GM21447 (cell line): ENCODE data around the gene PCNX3.
A peak's percentile ranks its signal among the peaks of the same experiment; 100 is the strongest.

Source experiments
- ATAC-seq: cut with Tn5 transposase; IDR thresholded peaks from one replicate; pipeline ENCODE4 v1.9.1; 2021; ENCODE audit not compliant: unreplicated experiment

PCNX3 gene

DNA sequence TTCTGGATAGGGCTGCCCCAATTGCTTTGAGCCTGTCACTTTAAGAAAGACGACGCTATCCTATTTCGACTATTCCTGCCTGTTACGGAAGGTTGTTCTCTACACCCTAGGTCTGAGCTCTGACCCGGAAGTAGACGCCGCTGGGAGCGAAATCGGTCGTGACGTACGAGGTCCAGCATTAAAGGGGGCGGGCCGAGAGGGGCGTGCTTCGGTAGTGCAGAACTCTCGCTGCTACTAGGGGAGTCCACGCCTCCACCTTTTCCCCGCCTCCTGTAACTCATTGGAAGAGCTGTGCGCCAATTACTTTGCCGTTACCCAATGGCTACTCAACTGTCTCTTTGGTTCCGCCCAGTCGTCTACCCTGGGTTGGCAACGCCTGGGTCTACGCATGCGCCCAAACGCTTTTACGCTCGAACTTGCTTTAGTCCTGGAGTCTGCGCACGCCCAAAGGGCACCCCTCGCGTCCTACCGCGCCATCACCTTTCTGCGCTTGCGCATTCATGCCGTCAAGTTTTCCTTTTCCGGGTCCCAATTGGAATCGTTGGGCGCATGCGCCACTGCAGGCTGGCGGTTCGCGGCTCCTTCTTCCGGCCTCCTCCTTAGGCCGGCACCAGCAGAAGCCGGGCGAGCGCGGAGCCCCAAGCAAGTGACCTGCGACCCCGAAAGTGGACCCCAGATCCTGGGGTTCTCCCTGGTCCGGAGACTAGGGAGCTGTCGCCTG lies at the start of gene PCNX3:
TSS of gene PCNX3 (plus strand) at position 548 of the 721 bp plus-strand sequence. CDS start 536 bp downstream, outside the sequence.
- peak; percentile 81 for ATAC-seq

DNA sequence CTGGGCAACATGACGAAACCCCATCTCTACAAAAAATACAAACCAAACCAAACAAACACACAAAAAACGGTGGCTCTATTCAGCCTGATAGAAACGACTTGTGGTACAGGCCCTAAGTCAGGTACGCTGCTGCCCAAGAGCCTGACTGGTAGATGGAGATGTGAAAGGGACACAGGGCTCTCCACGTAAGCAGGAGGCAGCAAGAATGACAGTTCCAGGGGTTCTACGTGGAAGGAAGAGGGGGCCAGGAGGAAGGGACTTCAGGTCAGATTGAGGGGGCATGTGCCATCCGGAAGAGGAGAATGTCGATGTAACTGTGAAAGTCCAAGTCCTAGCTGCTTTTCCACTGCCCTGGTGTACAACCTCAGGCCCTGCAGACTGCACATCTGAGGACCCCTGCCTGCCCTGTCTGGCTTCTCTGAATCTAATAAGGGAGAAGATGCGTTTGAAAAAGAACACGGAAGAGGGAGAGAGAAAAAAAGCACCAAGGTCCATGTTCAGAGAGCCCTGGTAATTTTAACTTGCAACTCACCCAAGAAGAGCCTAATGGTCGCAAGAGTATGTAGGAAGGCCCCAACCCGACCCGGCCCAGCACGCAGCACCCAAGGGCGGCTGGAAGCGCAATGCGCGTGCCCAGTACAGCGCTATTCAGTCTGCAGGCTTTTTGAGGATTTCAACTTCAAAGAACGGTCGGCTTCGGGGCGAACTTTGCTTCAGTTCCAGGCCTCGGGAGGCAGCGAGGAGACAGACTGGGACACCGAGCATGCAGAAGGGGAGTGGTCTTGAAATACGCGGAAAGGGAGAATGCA lies 46.2 kb upstream of the PCNX3 start:
- no peak for ATAC-seq

DNA sequence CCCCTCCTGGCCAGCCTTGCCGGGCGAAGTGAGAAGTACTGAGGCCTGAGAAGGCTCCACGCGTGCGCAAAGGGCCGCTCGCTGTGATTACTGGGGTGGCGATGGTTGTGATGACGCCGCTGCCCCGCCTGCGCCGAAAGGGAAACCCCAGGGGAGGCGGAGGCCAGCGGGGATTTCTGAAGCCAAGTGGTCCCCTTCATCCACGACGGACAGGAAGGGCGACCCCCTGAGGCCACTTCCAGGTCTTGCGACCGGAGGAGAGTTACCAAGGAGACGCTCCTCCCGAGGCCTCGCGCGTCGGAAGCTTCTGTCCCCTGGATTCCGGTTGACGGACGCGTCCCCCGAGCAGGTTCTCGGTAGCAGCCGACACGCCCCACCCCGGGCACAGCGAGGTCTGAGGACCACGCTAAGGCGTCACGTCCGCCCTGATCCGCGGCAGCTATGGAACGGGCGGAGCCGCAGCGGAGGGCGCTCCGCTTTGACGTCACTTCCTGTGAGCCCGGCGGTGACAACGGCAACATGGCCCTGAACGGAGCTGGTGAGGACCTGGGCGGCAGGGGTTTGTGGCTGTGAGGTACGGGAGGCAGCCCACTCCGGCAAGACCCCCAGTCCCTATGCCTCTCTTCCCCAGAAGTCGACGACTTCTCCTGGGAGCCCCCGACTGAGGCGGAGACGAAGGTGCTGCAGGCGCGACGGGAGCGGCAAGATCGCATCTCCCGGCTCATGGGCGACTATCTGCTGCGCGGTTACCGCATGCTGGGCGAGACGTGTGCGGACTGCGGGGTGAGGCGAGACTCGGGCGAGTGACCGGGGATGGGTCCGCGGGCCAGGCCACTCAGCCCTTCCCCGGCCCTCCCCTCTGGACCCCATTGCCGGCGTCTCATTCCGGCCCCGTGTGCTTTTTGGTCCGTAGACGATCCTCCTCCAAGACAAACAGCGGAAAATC lies 45.3 kb upstream of the PCNX3 start, which contains the start of gene ZNRD2:
TSS of gene ZNRD2 (plus strand) at position 505 of the 946 bp plus-strand sequence. CDS start at position 520, 15 bp downstream.
- peak; percentile 59 for ATAC-seq

DNA sequence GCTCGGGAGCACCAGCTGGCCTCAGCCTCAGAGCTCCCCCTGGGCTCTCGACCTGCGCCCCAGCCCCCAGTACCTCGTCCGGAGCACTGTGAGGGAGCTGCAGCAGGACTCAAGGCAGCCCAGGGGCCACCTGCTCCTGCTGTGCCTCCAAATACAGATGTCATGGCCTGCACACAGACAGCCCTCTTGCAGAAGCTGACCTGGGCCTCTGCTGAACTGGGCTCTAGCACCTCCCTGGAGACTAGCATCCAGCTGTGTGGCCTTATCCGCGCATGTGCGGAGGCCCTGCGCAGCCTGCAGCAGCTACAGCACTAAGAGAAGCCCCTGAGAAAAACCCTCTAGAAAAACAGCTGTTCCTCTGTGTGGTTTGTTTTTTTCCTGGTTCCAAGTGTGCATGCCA lies 44.2 kb upstream of the PCNX3 start:
- ATAC-seq: no peak

DNA sequence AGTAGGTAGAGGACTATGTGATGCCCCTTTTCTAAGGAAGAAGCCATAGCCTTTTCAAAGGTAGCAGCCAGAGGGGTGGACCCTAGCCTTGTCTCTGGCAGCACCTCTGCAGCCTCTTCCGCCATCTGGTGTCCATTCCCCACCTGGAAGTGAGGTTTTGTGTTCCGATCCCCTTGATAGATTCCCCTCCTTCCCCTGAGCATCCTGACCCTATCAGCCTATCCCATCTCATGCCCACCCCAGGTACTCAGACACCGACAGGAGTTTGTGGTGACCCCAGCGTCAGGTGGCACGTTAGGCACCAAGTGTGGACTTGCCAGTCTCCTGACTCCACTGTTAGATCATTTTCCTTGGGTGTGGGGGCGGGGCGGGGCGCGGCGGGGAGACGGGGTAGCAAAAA lies 43.6 kb upstream of the PCNX3 start:
- no peak for ATAC-seq

DNA sequence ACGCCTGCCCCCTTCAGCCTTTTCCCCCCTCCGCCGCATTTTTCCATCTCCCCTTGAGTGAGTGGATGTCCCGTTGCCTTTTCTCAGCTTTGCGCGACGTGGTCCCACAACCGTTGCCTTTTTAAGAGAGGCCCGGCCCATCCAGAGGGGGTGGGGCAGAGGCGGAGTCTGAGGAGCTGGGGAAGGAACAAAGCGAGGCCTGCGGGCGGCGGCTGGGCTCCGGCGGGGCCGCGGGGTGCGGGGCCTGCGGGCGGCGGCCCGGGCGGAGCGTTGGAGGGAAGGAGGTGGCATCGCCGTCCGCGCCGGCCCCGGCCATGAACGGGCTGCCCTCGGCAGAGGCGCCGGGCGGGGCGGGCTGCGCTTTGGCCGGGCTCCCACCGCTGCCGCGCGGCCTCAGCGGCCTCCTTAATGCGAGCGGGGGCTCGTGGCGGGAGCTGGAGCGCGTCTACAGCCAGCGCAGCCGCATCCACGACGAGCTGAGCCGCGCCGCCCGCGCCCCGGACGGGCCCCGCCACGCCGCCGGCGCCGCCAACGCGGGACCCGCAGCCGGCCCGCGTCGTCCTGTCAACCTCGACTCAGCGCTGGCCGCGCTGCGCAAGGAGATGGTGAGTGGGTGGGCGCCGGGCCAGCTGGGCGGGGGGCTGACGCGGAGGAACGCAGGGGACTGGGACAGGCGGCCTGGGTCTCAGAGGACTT lies 43.1 kb upstream of the PCNX3 start, which contains the start of gene FAM89B:
TSS of gene FAM89B (plus strand) at position 183 of the 696 bp plus-strand sequence. CDS start at position 315, 132 bp downstream.
- no peak for ATAC-seq

DNA sequence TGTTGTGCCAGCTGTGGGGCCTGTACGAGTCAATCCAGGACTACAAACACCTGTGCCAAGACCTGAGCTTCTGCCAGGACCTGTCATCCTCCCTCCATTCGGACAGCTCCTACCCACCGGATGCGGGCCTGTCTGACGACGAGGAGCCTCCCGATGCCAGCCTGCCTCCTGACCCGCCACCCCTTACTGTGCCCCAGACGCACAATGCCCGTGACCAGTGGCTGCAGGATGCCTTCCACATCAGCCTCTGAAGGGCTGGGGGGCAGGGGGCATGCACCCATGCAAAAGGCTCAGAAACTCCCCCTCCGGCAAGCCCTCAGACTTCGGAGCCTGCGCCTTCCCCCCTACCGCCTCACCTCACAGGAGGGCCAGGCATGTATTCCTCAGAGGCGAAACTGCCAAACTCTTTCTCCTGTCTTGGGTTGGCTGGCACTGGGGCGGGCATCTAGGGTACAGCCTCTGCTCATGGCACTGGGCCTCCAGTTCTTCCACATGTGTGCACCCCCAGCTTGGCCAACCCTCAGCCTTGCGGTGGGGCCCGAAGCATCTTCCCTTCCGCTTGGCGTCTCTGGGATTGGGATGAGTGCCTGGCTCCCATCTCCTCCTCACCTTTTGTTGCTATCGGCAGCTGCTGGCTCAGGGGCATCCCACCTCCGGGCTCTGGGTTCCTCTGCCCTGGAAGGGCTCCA lies 42.0 kb upstream of the PCNX3 start:
- no peak for ATAC-seq

DNA sequence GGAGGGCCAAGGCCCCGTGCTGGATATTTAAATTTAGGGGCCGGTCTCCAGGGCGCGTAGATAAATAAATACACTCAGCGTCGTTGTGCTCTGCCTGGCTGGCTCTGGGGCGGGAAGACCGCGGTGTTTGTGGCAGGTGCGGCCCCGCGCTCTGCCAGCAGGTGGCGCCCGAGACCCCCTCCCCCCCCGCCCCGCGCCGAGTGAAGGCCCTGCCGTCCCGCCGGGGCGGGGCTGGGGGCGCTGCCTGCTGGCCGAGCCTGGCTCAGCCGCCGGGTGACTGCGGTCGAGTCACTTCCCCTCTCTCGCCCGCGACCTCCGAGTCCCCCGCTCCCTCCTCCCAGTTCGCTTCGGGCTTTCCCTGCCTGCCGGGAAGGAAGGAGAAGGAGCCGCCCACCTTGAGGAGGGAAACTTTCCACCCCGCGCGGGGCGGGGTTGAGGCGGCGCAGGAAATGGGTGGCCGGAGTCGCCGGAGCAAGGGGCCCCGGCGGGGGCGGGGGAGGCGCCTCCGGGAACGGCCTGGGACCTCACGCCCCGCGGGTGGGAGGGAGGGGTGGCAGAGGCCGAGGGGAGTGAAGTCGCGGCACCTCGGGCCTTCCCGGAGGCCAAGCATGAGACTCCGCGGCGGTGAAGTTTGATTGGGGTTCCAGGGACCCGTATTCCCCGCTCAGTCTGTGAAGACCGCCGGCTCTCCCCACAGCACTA lies 41.3 kb upstream of the PCNX3 start:
- ATAC-seq: peak; percentile 24

DNA sequence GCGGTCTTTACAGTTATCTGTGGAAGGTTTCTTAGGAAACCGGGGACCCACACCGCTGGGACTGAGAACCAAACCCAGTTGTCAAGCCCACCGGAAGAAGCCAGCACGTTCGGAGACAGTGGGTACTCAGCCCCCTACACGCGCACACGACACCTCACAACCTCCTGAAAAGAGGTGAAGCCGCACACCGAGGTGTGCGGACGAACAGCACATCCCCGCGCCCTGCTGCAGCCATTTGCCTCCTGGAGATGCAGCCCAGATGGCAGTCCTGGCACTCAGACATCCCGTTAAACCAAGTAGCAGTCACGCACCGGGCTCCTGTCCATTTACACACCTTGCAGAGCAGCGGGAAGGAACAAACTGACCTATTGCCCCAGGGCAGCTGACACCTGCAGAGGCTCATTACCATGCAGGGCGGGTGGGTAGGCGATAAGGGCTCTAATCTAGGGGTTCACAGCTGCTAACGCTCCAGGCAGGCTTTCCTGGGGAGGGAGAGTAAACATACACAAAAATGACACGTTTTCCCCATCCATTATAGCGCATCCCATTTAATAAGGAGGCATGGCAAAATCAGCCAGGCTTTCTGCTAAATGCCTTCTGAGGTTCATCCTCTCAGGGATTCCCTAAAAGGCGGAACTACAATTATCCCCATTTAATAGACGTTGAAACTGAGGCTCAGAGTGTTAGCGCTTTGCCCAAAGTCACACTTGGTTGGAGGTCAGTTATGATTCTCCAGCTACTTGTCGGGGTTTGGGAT lies 40.6 kb upstream of the PCNX3 start:
- ATAC-seq: no peak

DNA sequence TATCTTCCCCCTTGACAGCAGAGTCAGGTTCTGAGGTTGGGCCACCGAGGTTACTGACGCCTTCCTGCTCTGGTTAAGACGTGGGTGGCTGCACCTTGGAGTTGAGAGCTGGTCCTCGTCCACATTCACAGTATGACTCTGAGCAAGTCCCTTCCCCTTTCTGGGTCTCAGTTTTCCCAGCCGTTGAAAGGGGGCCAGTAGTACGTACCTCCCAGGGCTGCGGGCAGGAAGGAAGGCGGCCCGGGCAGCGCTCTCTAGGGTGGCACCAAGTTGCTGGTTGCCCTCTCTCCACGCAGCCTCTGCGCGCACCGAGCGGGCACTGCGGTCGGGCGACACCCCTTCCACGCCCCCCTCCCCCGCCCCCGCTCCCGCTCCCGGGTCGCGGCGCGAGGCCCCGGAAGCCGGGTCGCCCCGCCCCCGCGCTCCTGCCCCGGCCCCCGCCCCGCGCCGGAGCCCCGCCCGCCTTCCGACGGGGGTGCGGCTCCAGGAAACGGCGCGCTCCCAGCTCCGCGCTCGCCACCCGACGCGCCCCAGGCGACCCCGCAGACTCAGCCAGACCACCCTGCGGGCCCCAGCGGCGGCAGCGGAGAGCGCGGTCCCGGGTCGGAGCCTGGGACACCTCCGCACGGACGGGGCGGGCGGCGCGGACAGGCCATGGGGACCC lies 39.9 kb upstream of the PCNX3 start, which contains the start of gene EHBP1L1:
TSS of gene EHBP1L1 (plus strand) at position 486 of the 664 bp plus-strand sequence. CDS start 250 bp downstream, outside the sequence.
- ATAC-seq: no peak

DNA sequence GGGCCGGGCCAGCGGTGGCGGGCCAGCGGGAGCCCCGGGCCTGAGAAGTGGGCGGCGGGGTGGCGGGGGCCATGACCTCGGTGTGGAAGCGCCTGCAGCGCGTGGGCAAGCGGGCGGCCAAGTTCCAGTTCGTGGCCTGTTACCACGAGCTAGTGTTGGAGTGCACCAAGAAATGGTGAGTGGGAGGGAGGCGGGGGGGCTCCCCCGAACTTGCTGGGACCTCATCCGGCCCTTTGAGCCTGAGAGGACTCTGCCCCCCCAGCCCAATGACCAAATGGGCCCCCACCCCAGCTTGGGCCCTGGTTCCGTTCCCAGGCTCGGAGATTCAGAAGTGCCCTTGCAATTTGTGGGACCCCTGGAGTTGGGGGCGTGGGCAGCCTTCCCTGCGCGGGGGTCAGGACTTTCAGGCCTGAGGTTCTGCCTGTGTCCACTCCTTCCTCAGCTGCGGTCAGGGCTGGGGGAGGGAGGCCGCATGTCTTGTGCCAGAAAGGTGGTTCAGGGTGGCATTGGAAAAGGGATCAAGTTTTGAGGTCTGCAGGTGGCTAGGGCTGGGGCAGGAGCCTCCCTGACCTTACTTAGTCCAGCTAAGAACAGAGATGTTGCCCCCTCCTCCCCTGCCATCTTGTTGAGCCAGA lies 39.2 kb upstream of the PCNX3 start:
- ATAC-seq: no peak

DNA sequence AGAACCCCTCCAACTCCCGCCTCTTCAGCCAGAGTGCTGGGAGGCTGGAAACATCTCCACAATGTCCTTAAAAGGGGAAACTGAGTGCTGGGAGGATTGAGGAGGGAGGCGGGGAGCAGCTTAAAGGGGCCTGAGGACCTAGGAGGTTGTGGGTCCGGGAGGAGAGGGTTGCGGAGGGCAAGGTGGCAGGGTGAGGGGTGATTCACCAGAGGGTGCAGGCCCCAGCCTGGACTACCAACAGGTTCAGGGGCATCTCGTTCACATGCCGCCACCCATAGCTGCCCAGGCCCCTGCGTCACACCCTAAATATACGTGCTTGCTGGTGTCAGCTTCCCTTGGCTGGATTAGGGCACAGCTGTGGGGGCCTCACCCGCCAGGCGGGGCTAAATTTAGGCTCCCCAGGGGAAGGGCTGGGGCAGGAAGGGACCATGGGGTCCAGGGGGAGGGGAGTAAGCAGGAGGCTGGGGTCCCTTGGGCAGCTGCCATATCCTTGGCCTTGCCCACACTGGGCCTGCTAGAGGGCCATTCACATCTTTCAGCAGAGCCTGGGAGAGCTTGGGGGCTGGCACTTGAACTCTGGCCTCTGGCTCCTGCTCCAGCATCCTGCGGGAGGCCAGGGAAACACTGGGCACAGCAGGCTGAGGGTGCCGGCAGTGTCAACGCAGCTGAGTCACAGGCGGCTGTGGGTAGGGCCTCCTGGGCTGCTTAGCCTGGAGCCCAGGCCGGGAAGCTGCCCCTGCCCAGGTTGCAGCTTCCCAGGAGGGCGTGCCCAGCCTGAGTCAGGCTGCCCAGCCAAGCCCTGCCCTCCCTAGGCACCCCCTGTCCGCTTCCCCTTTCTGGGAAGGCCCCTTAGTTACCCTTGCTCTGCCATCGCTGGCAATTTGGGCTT lies 38.5 kb upstream of the PCNX3 start:
- no peak for ATAC-seq

DNA sequence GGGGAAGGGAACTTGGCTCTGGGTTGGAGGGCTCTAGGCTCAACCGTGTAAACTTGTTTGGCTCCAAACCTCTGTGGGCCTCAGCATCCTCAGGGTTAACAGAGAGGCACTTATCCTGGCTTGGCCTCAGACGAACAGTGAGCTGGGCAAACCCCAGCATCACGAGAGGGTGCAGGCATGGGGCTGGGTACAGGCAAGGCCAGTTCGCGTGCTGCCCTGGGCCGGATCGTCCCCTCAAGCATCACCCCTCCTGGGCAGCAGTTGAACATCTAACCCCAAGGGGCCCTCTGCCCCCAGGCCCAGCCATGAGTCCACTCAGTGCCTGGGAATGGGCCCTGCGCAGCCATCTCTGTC lies 37.8 kb upstream of the PCNX3 start:
- ATAC-seq: no peak

DNA sequence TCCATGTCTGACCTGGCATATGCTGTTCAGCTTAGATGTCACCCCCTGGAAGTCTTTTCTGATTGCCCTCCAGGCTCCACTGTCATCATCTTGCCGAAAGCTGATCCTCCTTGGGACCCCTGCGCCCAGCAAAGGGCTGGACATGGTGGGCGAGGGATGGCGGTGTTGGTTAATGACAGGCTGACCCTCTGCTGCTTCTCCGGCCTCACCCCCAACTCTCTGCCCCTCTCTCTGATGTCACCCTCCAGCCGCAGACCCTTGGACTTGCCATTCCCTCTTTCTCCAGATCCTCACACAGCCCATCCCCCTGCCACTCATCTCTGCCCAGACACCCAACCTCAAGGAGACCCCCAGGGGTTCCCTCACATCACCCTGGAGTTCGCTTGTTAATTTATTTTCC lies 37.4 kb upstream of the PCNX3 start:
- ATAC-seq: no peak

DNA sequence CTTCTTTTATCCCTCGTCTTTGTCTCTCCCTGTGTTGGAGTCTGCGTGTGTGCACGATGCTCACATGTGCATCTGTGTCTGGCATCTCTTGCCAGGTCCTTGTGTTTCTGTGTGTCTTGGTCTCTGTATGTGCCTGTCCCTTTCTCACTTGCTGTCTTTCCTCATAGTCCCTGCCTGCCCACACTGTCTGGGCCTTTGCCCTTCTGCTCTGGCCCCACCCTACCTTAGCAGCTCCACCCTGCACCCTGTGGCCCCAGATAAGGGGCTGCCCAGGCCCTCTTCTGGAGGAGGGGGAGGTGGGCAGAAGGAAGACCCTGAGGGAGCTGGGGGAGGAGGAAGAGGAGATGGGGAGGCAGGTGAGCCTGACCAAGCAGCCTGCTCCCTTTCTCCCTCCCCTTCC lies 36.9 kb upstream of the PCNX3 start:
- no peak for ATAC-seq

DNA sequence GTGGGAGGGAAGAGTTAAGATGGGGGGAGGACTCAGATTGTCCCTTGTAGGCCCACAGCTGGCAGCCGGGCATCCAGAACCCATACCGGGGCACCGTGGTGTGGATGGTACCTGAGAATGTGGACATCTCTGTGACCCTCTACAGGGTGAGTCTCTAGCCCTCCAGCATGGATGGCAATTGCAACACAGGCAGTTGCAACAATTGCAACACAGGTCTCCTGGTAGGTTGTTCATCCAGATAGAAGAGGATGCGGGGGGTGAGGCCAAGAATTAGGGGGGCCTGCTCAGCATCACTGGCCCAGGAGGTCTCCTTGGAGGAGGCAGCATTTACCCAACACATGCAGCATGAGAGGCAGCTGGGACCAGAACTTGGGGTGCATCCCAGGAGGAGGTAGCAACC lies 36.3 kb upstream of the PCNX3 start:
- ATAC-seq: no peak
